ENCODE results near the gene TCAP. TPM values are rescaled to one million over a fixed set of nuclear protein-coding genes. Genes with fewer than 3 reads are reported as not detected.

Gene TCAP
- polyA plus RNA-seq, 1 donor (not counting 4 experiments of a cell fraction or from before 2014, with no cell fraction given) = 0.20 TPM

GRCh38 chr17:39643271-39643670, 21.9 kb upstream of the TCAP start:
- peaks cover 41% of the 10 kb centered on the region for H3K79me2 ChIP-seq (ENCODE audit: control insufficient read depth, insufficient read depth, low read length)
- H3K27me3 ChIP-seq (ENCODE audit: control insufficient read depth, extremely low read depth, insufficient read depth, low read length) = no peaks in the 10 kb centered on the region
- H3K4me2 ChIP-seq (ENCODE audit: control insufficient read depth, extremely low read depth, insufficient read depth, low read depth, low read length) = no peak overlapping the region
- FAIRE-seq (no peak), DNase-seq (ENCODE audit: low read depth, low spot score) (no peak)
- H3K9ac ChIP-seq (ENCODE audit: control insufficient read depth, extremely low read depth, insufficient read depth, low read length) = no peak overlapping the region
- peaks cover 3% of the 10 kb centered on the region for H3K9me1 ChIP-seq (ENCODE audit: control insufficient read depth, extremely low read depth, insufficient read depth, low read length)
- H3K36me3 ChIP-seq (ENCODE audit: control insufficient read depth in 2 of 2, extremely low read depth in 1 of 2, insufficient read depth in 2 of 2, low read length in 2 of 2) = peaks cover 0 to 3% of the 10 kb centered on the region in 2 experiments
- no peak overlapping the region for H2AFZ ChIP-seq (ENCODE audit: control insufficient read depth, low read length)
- dilution Hi-C loops (cut with MboI; ENCODE audit: extremely low pct_ligation_motif_present, low sequenced_read_pairs) = no loop called here
- H3K9me3 ChIP-seq (ENCODE audit: control insufficient read depth, low read depth, low read length) = no peaks in the 10 kb centered on the region
- no peak overlapping the region for H3K27ac ChIP-seq (ENCODE audit: control insufficient read depth, insufficient read depth, low read length)
- H4K20me1 ChIP-seq (ENCODE audit: control insufficient read depth, extremely low read depth, insufficient read depth, low read length) = peaks cover 10% of the 10 kb centered on the region
- H3K4me1 ChIP-seq (ENCODE audit: control insufficient read depth, extremely low read depth, insufficient read depth, low read length) = peaks cover 16% of the 10 kb centered on the region
- TF ChIP-seq CTCF (optimal IDR thresholded peaks at IDR 0.05 in 1 of 3, IDR thresholded peaks at IDR 0.05 in 1 of 3, conservative IDR thresholded peaks at IDR 0.05 in 1 of 3; ENCODE audit: extremely low read depth in 1 of 3, insufficient read depth in 2 of 3, low read length in 3 of 3) (no peak), EZH2 (IDR thresholded peaks at IDR 0.05; ENCODE audit: low read length) (no peak)
- H3K4me3 ChIP-seq (ENCODE audit: control insufficient read depth in 2 of 3, extremely low read depth in 1 of 3, insufficient read depth in 2 of 3, low read depth in 1 of 3, low read length in 3 of 3) = no peak overlapping the region

DNA sequence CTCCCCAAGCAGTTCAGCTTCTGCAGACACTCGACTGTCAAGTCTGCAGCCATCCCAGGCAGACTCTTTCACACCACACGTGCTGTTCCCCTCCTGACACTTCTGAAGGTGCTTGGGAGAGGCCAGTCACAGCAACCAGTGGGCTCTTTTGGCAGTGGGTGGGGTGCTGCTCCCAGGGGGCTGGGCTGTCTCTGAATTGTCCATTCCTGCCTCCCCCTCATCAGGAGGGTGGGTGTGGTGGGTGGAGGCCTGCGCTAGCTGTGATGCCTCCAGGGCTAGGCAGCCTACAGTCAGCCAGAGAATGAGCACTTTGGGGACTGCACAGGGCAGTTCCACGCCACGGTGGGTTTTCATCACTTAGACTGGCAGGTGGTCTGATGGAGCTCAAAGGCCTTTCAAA, 17.9 kb upstream of the TCAP start:
- peaks cover 23% of the 10 kb centered on the region for H3K79me2 ChIP-seq (ENCODE audit: control insufficient read depth, insufficient read depth, low read length)

More for the DNA sequence above, 17.9 kb upstream of the TCAP start:
- Histone ChIP-seq H3K9ac (ENCODE audit: control insufficient read depth, extremely low read depth, insufficient read depth, low read length) (no peak overlapping the region), H2AFZ (ENCODE audit: control insufficient read depth, low read length) (no peak overlapping the region), H3K36me3 (ENCODE audit: control insufficient read depth in 2 of 2, extremely low read depth in 1 of 2, insufficient read depth in 2 of 2, low read length in 2 of 2) (peaks cover 0 to 3% of the 10 kb centered on the region in 2 experiments), H4K20me1 (ENCODE audit: control insufficient read depth, extremely low read depth, insufficient read depth, low read length) (peaks cover 10% of the 10 kb centered on the region), H3K27me3 (ENCODE audit: control insufficient read depth, extremely low read depth, insufficient read depth, low read length) (no peaks in the 10 kb centered on the region), H3K27ac (ENCODE audit: control insufficient read depth, insufficient read depth, low read length) (no peak overlapping the region), H3K9me3 (ENCODE audit: control insufficient read depth, low read depth, low read length) (no peaks in the 10 kb centered on the region), H3K4me3 (ENCODE audit: control insufficient read depth in 2 of 3, extremely low read depth in 1 of 3, insufficient read depth in 2 of 3, low read depth in 1 of 3, low read length in 3 of 3) (no peak overlapping the region), H3K4me2 (ENCODE audit: control insufficient read depth, extremely low read depth, insufficient read depth, low read depth, low read length) (no peak overlapping the region), H3K9me1 (ENCODE audit: control insufficient read depth, extremely low read depth, insufficient read depth, low read length) (peaks cover 3% of the 10 kb centered on the region), H3K4me1 (ENCODE audit: control insufficient read depth, extremely low read depth, insufficient read depth, low read length) (peaks cover 13% of the 10 kb centered on the region)
- no peak for TF ChIP-seq CTCF (optimal IDR thresholded peaks at IDR 0.05 in 1 of 3, IDR thresholded peaks at IDR 0.05 in 1 of 3, conservative IDR thresholded peaks at IDR 0.05 in 1 of 3; ENCODE audit: extremely low read depth in 1 of 3, insufficient read depth in 2 of 3, low read length in 3 of 3)
- no peak for TF ChIP-seq EZH2 (IDR thresholded peaks at IDR 0.05; ENCODE audit: low read length)
- no peak for DNase-seq (ENCODE audit: low read depth, low spot score)
- dilution Hi-C loops (cut with MboI; ENCODE audit: extremely low pct_ligation_motif_present, low sequenced_read_pairs) = no loop called here
- FAIRE-seq = no peak

Data from keratinocyte (primary cell).